Activated CD8-positive, alpha-beta T cell treated with anti-CD3 and anti-CD28 coated beads for 36 hours (primary cell): ENCODE data around the gene DIAPH1. TPM values are rescaled to one million over a fixed set of nuclear protein-coding genes. Genes with fewer than 3 reads are reported as not detected.

ENCODE experiments used
- ATAC-seq: fragments of 200-7000 bp; cut with Tn5 transposase; one replicate; pipeline ENCODE4 v1.10.0; 2021; ENCODE audit warnings: mild to moderate bottlenecking, moderate library complexity
- CTCF ChIA-PET: fragments of 350-600 bp; sonication (Branson Sonifier 250); formaldehyde crosslinking; loops from one replicate; lab custom pipeline; 2021; ENCODE audit warnings: antibody characterized with exemption; lab: Charles Lee
- POLR2A ChIA-PET: fragments of 350-600 bp; sonication (Branson Sonifier 250); formaldehyde crosslinking; loops from one replicate; lab custom pipeline; 2021; ENCODE audit warnings: antibody characterized with exemption; lab: Charles Lee
- DNase-seq: peaks from one replicate; pipeline ENCODE4 v3.0.0-alpha.2; 2020
- H3K27ac Mint-ChIP-seq: one replicate; pipeline ENCODE4 v1.8.0; 2021; ENCODE audit warnings: mild to moderate bottlenecking, mixed read lengths
- H3K27me3 Mint-ChIP-seq: one replicate; pipeline ENCODE4 v1.8.0; 2021; ENCODE audit warnings: mixed read lengths
- H3K36me3 Mint-ChIP-seq: one replicate; pipeline ENCODE4 v1.8.0; 2021; ENCODE audit warnings: low read depth, mixed read lengths
- H3K4me1 Mint-ChIP-seq: one replicate; pipeline ENCODE4 v1.8.0; 2021; ENCODE audit warnings: low read depth, mixed read lengths
- H3K4me3 Mint-ChIP-seq: one replicate; pipeline ENCODE4 v1.8.0; 2021; ENCODE audit warnings: mild to moderate bottlenecking, moderate library complexity, mixed read lengths
- H3K9me3 Mint-ChIP-seq: one replicate; pipeline ENCODE4 v1.8.0; 2021; ENCODE audit warnings: mixed read lengths
- CTCF ChIP-seq: fragments of 200-600 bp; IDR thresholded peaks from one replicate; pipeline ENCODE4 v1.8.0; 2022; ENCODE audit warnings: antibody characterized with exemption, mild to moderate bottlenecking
- intact Hi-C: fragments of 100-400 bp; cut with micrococcal nuclease; formaldehyde crosslinking; loops from one replicate; pipeline ENCODE4 v1.10.0; 2022
- total RNA-seq, 2 experiments: library from RNA; stranded (reverse); gene quantifications; one replicate each; pipeline ENCODE4 v1.2.3, GENCODE V29; 2021

Gene DIAPH1
- total RNA-seq, 2 experiments from 2014 or later: 209 to 218 TPM

- Mint-ChIP-seq H3K9me3 (no peaks in the 10 kb centered on the region), H3K4me3 (no peak overlapping the region), H3K4me1 (peaks cover 44% of the 10 kb centered on the region), H3K27me3 (no peaks in the 10 kb centered on the region), H3K36me3 (peaks cover 80% of the 10 kb centered on the region), H3K27ac (no peak overlapping the region)
- intact Hi-C loops: no loop called here
- ChIA-PET CTCF (interaction anchor here (0.6 to 8.3 kb wide), 30 partner anchors 9 to 438 kb away, joined by 3 to 122 read pairs (median 5); partner anchors contain the start of genes PCDHB9, PCDHGA10, PCDHGA11 and PCDHGA12), POLR2A (interaction anchor here (2.5 kb wide), 1 partner anchor 10 kb away, joined by 14 read pairs; no protein-coding TSS in a partner anchor)
- TF ChIP-seq CTCF: no peak
- no peak for ATAC-seq
- no peak for DNase-seq
Observed at GRCh38 chr5:141523991-141524390, 94.8 kb downstream of the DIAPH1 start.

GRCh38 chr5:141522301-141522700 is 96.5 kb downstream of the DIAPH1 start:
- peaks cover 73% of the 10 kb centered on the region for H3K36me3 Mint-ChIP-seq
- intact Hi-C loops: no loop called here
- no peak overlapping the region for H3K27ac Mint-ChIP-seq
- no peaks in the 10 kb centered on the region for H3K27me3 Mint-ChIP-seq
- H3K4me3 Mint-ChIP-seq: no peak overlapping the region
- TF ChIP-seq CTCF: no peak
- DNase-seq (no peak), ATAC-seq (no peak)
- H3K9me3 Mint-ChIP-seq: no peaks in the 10 kb centered on the region
- POLR2A ChIA-PET: interaction anchor here (1.6 to 2.5 kb wide), 2 partner anchors 8 to 10 kb away, joined by 4 to 14 read pairs; no protein-coding TSS in a partner anchor
- peaks cover 44% of the 10 kb centered on the region for H3K4me1 Mint-ChIP-seq
- CTCF ChIA-PET: interaction anchor here (0.6 to 8.3 kb wide), 12 partner anchors 11 to 168 kb away, joined by 3 to 122 read pairs (median 4); partner anchors contain the start of genes PCDHGA10, PCDHGA11, PCDHGA12 and PCDHGB5

GRCh38 chr5:141521244-141521781 is 97.5 kb downstream of the DIAPH1 start:
- Mint-ChIP-seq H3K27me3 (no peaks in the 10 kb centered on the region), H3K4me1 (peaks cover 46% of the 10 kb centered on the region), H3K9me3 (no peaks in the 10 kb centered on the region), H3K27ac (peak overlapping the region; percentile 43), H3K4me3 (no peak overlapping the region), H3K36me3 (peaks cover 71% of the 10 kb centered on the region)
- intact Hi-C loops: no loop called here
- TF ChIP-seq CTCF: no peak
- CTCF ChIA-PET: interaction anchor here (1.0 to 8.3 kb wide), 16 partner anchors 9 to 298 kb away, joined by 3 to 122 read pairs (median 4); partner anchors contain the start of genes PCDHB14, PCDHGA11, PCDHGA12 and PCDHGB5
- POLR2A ChIA-PET: interaction anchor here (0.7 to 1.6 kb wide), 2 partner anchors 9 to 10 kb away, joined by 4 read pairs; no protein-coding TSS in a partner anchor
- ATAC-seq: peak; percentile 55
- no peak for DNase-seq

- intact Hi-C loops: loop anchor here (10.0 kb wide), 1 partner anchor 195 kb away; the partner anchor contains the start of gene TAF7
- CTCF ChIA-PET: interaction anchor here (0.9 to 8.3 kb wide), 9 partner anchors 8 to 332 kb away, joined by 3 to 122 read pairs (median 4); partner anchors contain the start of genes PCDHB9, PCDHGA10, PCDHGA12 and PCDHGB5
- Mint-ChIP-seq H3K4me3 (no peak overlapping the region), H3K4me1 (peaks cover 45% of the 10 kb centered on the region), H3K36me3 (peaks cover 70% of the 10 kb centered on the region), H3K27me3 (no peaks in the 10 kb centered on the region), H3K9me3 (no peaks in the 10 kb centered on the region), H3K27ac (no peak overlapping the region)
- no peak for ATAC-seq
- no peak for TF ChIP-seq CTCF
- no peak for DNase-seq
- POLR2A ChIA-PET: interaction anchor here (1.4 kb wide), 1 partner anchor 44 kb away, joined by 3 read pairs; no protein-coding TSS in a partner anchor
Observed at GRCh38 chr5:141519605-141520565, 98.9 kb downstream of the DIAPH1 start.
